Measurements from ENCODE around the gene PAPPA2. TPM values are rescaled to one million over a fixed set of nuclear protein-coding genes. Genes with fewer than 3 reads are reported as not detected.

PAPPA2 gene
- total and polyA plus RNA-seq, 2 of the 4 experiments (the other 2 are of a cell fraction), result 0.10 to 0.18 TPM

- no peak overlapping the region for H2BK120ac ChIP-seq (ENCODE audit: low read depth, low read length)
- ATAC-seq (ENCODE audit: low read depth) (no peak), DNase-seq (no peak)
- no peak for TF ChIP-seq RAD21 (IDR thresholded peaks at IDR 0.05; ENCODE audit: low read length)
- no peak for TF ChIP-seq NFE2L2 (IDR thresholded peaks at IDR 0.05; ENCODE audit: low read depth, low read length)
- no peak for TF ChIP-seq MXI1 (IDR thresholded peaks at IDR 0.05; ENCODE audit: borderline replicate concordance, low read depth, low read length)
- TF ChIP-seq CEBPB (IDR thresholded peaks at IDR 0.05; ENCODE audit: low read depth, low read length), result no peak
- TF ChIP-seq FOS (IDR thresholded peaks at IDR 0.05; ENCODE audit: low read depth, low read length), result no peak
- no peak for TF ChIP-seq RFX5 (IDR thresholded peaks at IDR 0.05; ENCODE audit: low read depth, low read length)
- no peak overlapping the region for H3K56ac ChIP-seq (ENCODE audit: extremely low read depth, insufficient read depth, low read length)
- H4K5ac ChIP-seq (ENCODE audit: low read depth, low read length), result no peak overlapping the region
- H4K91ac ChIP-seq (ENCODE audit: insufficient read depth, low read depth, low read length), result no peak overlapping the region
- no peak overlapping the region for H2BK5ac ChIP-seq (ENCODE audit: low read depth, low read length, poor library complexity, severe bottlenecking)
- no peak overlapping the region for H3K14ac ChIP-seq (replicated peaks; ENCODE audit: low read depth, low read length)
- H3K4ac ChIP-seq (ENCODE audit: low read depth, low read length), result no peak overlapping the region
- H3K79me1 ChIP-seq (ENCODE audit: low read depth in 1 of 2, low read length in 2 of 2), result no peaks in the 10 kb centered on the region
- no peak overlapping the region for H2BK20ac ChIP-seq (ENCODE audit: low read depth, low read length)
- no peaks in the 10 kb centered on the region for H3K27me3 ChIP-seq (ENCODE audit: control insufficient read depth, insufficient read depth, low read length)
- H3K9ac ChIP-seq (ENCODE audit: low read depth, low read length), result no peak overlapping the region
- no peak overlapping the region for H3K4me2 ChIP-seq (ENCODE audit: low read depth, low read length)
- no peak overlapping the region for H3K27ac ChIP-seq (ENCODE audit: insufficient read depth, low read length)
- ChIA-PET POLR2A (ENCODE audit: unreplicated experiment) (no interaction called here), CTCF (no interaction called here)
- dilution Hi-C loops (cut with HindIII; ENCODE audit: low sequenced_read_pairs, unreplicated experiment) (no loop called here), intact Hi-C loops (cut with micrococcal nuclease) (no loop called here), in situ Hi-C loops (cut with MboI; ENCODE audit: low sequenced_read_pairs) (no loop called here)
- H4K8ac ChIP-seq (ENCODE audit: low read depth in 2 of 2, low read length in 2 of 2), result no peak overlapping the region
- no peak overlapping the region for H3K18ac ChIP-seq (ENCODE audit: low read depth, low read length)
- no peak overlapping the region for H3K4me3 ChIP-seq (ENCODE audit: insufficient read depth, low read depth, low read length)
- H3K36me3 ChIP-seq (ENCODE audit: control insufficient read depth, insufficient read depth, low read length), result no peaks in the 10 kb centered on the region
- no peaks in the 10 kb centered on the region for H3K9me1 ChIP-seq (ENCODE audit: insufficient read depth, low read length)
- no peak overlapping the region for H2AK5ac ChIP-seq (ENCODE audit: low read depth, low read length)
- no TSS peak for BruUV-seq (replicated peaks)
- H2BK15ac ChIP-seq (ENCODE audit: low read depth, low read length), result no peak overlapping the region
- H3K4me1 ChIP-seq (ENCODE audit: control insufficient read depth, insufficient read depth, low read length), result no peaks in the 10 kb centered on the region
- no peaks in the 10 kb centered on the region for H3K9me3 ChIP-seq (ENCODE audit: control insufficient read depth, insufficient read depth, low read length)
- no CpG with 5 or more reads among the region's 2 CpGs for WGBS, 2 experiments (ENCODE audit: extremely low coverage in 2 of 2, insufficient read length in 1 of 2)
- H2AFZ ChIP-seq (replicated peaks; ENCODE audit: low read length, poor library complexity), result no peak overlapping the region
- H3K23ac ChIP-seq (ENCODE audit: low read depth, low read length), result no peak overlapping the region
- H4K20me1 ChIP-seq (ENCODE audit: insufficient read depth, low read length), result no peaks in the 10 kb centered on the region
- H2AK9ac ChIP-seq (replicated peaks; ENCODE audit: low read depth, low read length, poor library complexity), result no peak overlapping the region
These were observed 68.1 kb downstream of the PAPPA2 start for GRCh38 chr1:176531036-176531435.
